Keratinocyte (primary cell): ENCODE measurements around the gene OCEL1. TPM values are rescaled to one million over a fixed set of nuclear protein-coding genes. Genes with fewer than 3 reads are reported as not detected.

Source experiments
- DNase-seq: peaks from one replicate; pipeline ENCODE4 v3.0.0-alpha.2; 2011; ENCODE audit warnings: low read depth, missing footprints, low spot score
- FAIRE-seq: peaks from 2 replicates; lab custom pipeline; 2011; peaks lifted over from hg19 to GRCh38; lab: Jason Lieb, UNC
- H2AFZ ChIP-seq: 2 replicates; pipeline ENCODE4 v1.6.0; 2012; ENCODE audit warnings: low read length, control low read depth, inconsistent platforms; ENCODE audit not compliant: control insufficient read depth
- H3K27ac ChIP-seq: 2 replicates; pipeline ENCODE4 v1.5.1; 2011; ENCODE audit warnings: low read length; ENCODE audit not compliant: control insufficient read depth, insufficient read depth
- H3K27me3 ChIP-seq: 3 replicates; pipeline ENCODE4 v1.6.0; 2011; ENCODE audit warnings: low read length; ENCODE audit not compliant: control insufficient read depth, insufficient read depth; ENCODE audit errors: extremely low read depth
- H3K36me3 ChIP-seq, 2 experiments: 2 replicates in 1 of 2; 3 replicates in 1 of 2; pipeline ENCODE4 v1.5.1; 2011; ENCODE audit warnings: low read length in 2 of 2, mild to moderate bottlenecking in 1 of 2; ENCODE audit not compliant: control insufficient read depth in 2 of 2, insufficient read depth in 2 of 2; ENCODE audit errors: extremely low read depth in 1 of 2
- H3K4me1 ChIP-seq: 3 replicates; pipeline ENCODE4 v1.5.1; 2011; ENCODE audit warnings: low read length; ENCODE audit not compliant: control insufficient read depth, insufficient read depth; ENCODE audit errors: extremely low read depth
- H3K4me2 ChIP-seq: 3 replicates; pipeline ENCODE4 v1.6.0; 2011; ENCODE audit warnings: low read depth, low read length; ENCODE audit not compliant: control insufficient read depth, insufficient read depth; ENCODE audit errors: extremely low read depth
- H3K4me3 ChIP-seq, 3 experiments: fragments of 200-600 bp in 1 of 3; sonication (generic) in 1 of 3; 2 replicates in 2 of 3; 3 replicates in 1 of 3; pipeline ENCODE4 v1.5.1; 2011 to 2016; ENCODE audit warnings: low read length in 3 of 3, mild to moderate bottlenecking in 3 of 3, control low read depth in 2 of 3, inconsistent platforms in 1 of 3, low read depth in 1 of 3, mixed read lengths in 1 of 3, mixed run types in 1 of 3, moderate library complexity in 1 of 3; ENCODE audit not compliant: control insufficient read depth in 2 of 3, insufficient read depth in 2 of 3; ENCODE audit errors: extremely low read depth in 1 of 3
- H3K79me2 ChIP-seq: 2 replicates; pipeline ENCODE4 v1.6.0; 2012; ENCODE audit warnings: low read length; ENCODE audit not compliant: control insufficient read depth, insufficient read depth
- H3K9ac ChIP-seq: 3 replicates; pipeline ENCODE4 v1.6.0; 2011; ENCODE audit warnings: low read length; ENCODE audit not compliant: control insufficient read depth, insufficient read depth; ENCODE audit errors: extremely low read depth
- H3K9me1 ChIP-seq: 3 replicates; pipeline ENCODE4 v1.6.0; 2011; ENCODE audit warnings: low read length; ENCODE audit not compliant: control insufficient read depth, insufficient read depth; ENCODE audit errors: extremely low read depth
- H3K9me3 ChIP-seq: 2 replicates; pipeline ENCODE4 v1.5.1; 2012; ENCODE audit warnings: low read depth, low read length; ENCODE audit not compliant: control insufficient read depth
- H4K20me1 ChIP-seq: 3 replicates; pipeline ENCODE4 v1.6.0; 2011; ENCODE audit warnings: low read length; ENCODE audit not compliant: control insufficient read depth, insufficient read depth; ENCODE audit errors: extremely low read depth
- CTCF ChIP-seq, 3 experiments: IDR thresholded peaks in 1 of 3; conservative IDR thresholded peaks in 1 of 3; optimal IDR thresholded peaks in 1 of 3; 2 replicates in 2 of 3; 3 replicates in 1 of 3; pipeline versions ENCODE3 to v1.5.1; 2011; ENCODE audit warnings: low read length in 3 of 3, mild to moderate bottlenecking in 3 of 3, moderate library complexity in 2 of 3, control low read depth in 1 of 3, inconsistent platforms in 1 of 3; ENCODE audit not compliant: insufficient read depth in 2 of 3; ENCODE audit errors: extremely low read depth in 1 of 3
- EZH2 ChIP-seq: IDR thresholded peaks from one replicate; pipeline ENCODE4 v1.6.1; 2012; ENCODE audit warnings: inconsistent platforms, mild to moderate bottlenecking, low read length, moderate library complexity
- dilution Hi-C: fragments of 300-500 bp; cut with MboI; formaldehyde crosslinking; loops from one replicate; pipeline ENCODE4 v1.7.0; 2020; ENCODE audit warnings: low sequenced_read_pairs; ENCODE audit not compliant: extremely low pct_ligation_motif_present
- polyA plus RNA-seq, 5 experiments: library from polyadenylated mRNA; depleted of rRNA in 3 of 5; stranded (reverse) in 3 of 5; stranded (forward) in 1 of 5; unstranded in 1 of 5; fragments of >200 nt; gene quantifications; 1 replicate in 1 of 5; 2 replicates in 3 of 5; 3 replicates in 1 of 5; pipeline versions ENCODE4 v1.2.1 to v1.2.3, GENCODE V29; 2011 to 2012; ENCODE audit warnings: missing spikeins in 2 of 5, low read depth in 1 of 5, low replicate concordance in 1 of 5

Gene OCEL1
- polyA plus RNA-seq, 1 donor (not counting 4 experiments of a cell fraction or from before 2014, with no cell fraction given), result 2.2 TPM

- Histone ChIP-seq H3K4me1 (peaks cover 26% of the 10 kb centered on the region), H3K27me3 (no peaks in the 10 kb centered on the region), H3K4me3 (peak within 1 kb of the TSS; percentile 82 to 92 (median 86)), H2AFZ (peak within 1 kb of the TSS; percentile 37), H3K27ac (no peak within 1 kb of the TSS), H3K9ac (peak within 1 kb of the TSS; percentile 73), H3K4me2 (peak within 1 kb of the TSS; percentile 76), H4K20me1 (no peaks in the 10 kb centered on the region), H3K9me1 (no peaks in the 10 kb centered on the region), H3K36me3 (no peaks in the 10 kb centered on the region), H3K9me3 (no peaks in the 10 kb centered on the region), H3K79me2 (peaks cover 39% of the 10 kb centered on the region)
- no peak for DNase-seq
- FAIRE-seq, result no peak
- TF ChIP-seq EZH2 (no peak), CTCF (optimal IDR thresholded peaks at IDR 0.05 in 1 of 3, IDR thresholded peaks at IDR 0.05 in 1 of 3, conservative IDR thresholded peaks at IDR 0.05 in 1 of 3; ENCODE audit: extremely low read depth in 1 of 3, insufficient read depth in 2 of 3, low read length in 3 of 3) (no peak)
- dilution Hi-C loops, result no loop called here
Observed at GRCh38 chr19:17245535-17245984, 19.5 kb downstream of the OCEL1 start, which contains the start of gene NR2F6. Gene NR2F6, minus strand, starts transcription at chr19:17245919. Its CDS starts 699 bp downstream, at chr19:17245220.

- dilution Hi-C loops, result no loop called here
- Histone ChIP-seq H3K36me3 (no peaks in the 10 kb centered on the region), H3K4me2 (peak overlapping the region; percentile 76), H4K20me1 (no peaks in the 10 kb centered on the region), H3K9me1 (no peaks in the 10 kb centered on the region), H3K4me3 (peak overlapping the region in 1 of 3 experiments; percentile 38), H3K79me2 (peaks cover 29% of the 10 kb centered on the region), H3K27ac (no peak overlapping the region), H3K9me3 (no peaks in the 10 kb centered on the region), H3K4me1 (peaks cover 26% of the 10 kb centered on the region), H3K27me3 (no peaks in the 10 kb centered on the region), H3K9ac (peak overlapping the region; percentile 52), H2AFZ (no peak overlapping the region)
- no peak for FAIRE-seq
- no peak for DNase-seq
- TF ChIP-seq CTCF (optimal IDR thresholded peaks at IDR 0.05 in 1 of 3, IDR thresholded peaks at IDR 0.05 in 1 of 3, conservative IDR thresholded peaks at IDR 0.05 in 1 of 3; ENCODE audit: extremely low read depth in 1 of 3, insufficient read depth in 2 of 3, low read length in 3 of 3) (no peak), EZH2 (no peak)
Observed at GRCh38 chr19:17246681-17247425, 20.8 kb downstream of the OCEL1 start.
